Measurements from ENCODE around the gene TUBA3D.
"Not testable (repeated sequence)": the region's sequence is repeated elsewhere in the genome, so short reads cannot be mapped to it uniquely, and the experiment has no call there.

The TUBA3D gene

GRCh38 chr2:131478074-131478849 is 2.3 kb downstream of the TUBA3D start:
- H3K4me1 Mint-ChIP-seq; H3K9me3 Mint-ChIP-seq; H3K36me3 Mint-ChIP-seq; DNase-seq (ENCODE audit: low spot score in 2 of 2); H3K4me3 Mint-ChIP-seq; H3K27ac Mint-ChIP-seq; ATAC-seq: not testable (repeated sequence)

GRCh38 chr2:131478850-131479461 is 3.0 kb downstream of the TUBA3D start:
- H3K4me1 Mint-ChIP-seq; H3K36me3 Mint-ChIP-seq; DNase-seq (ENCODE audit: low spot score in 2 of 2); H3K4me3 Mint-ChIP-seq; H3K9me3 Mint-ChIP-seq; ATAC-seq; H3K27ac Mint-ChIP-seq: not testable (repeated sequence)

GRCh38 chr2:131480351-131480750 is 4.4 kb downstream of the TUBA3D start:
- not testable (repeated sequence) for H3K9me3 Mint-ChIP-seq; H3K4me3 Mint-ChIP-seq; ATAC-seq; H3K27ac Mint-ChIP-seq; DNase-seq (ENCODE audit: low spot score in 2 of 2); H3K36me3 Mint-ChIP-seq; H3K4me1 Mint-ChIP-seq

- not testable (repeated sequence) for H3K4me3 Mint-ChIP-seq; H3K4me1 Mint-ChIP-seq; H3K27ac Mint-ChIP-seq; H3K9me3 Mint-ChIP-seq; ATAC-seq; DNase-seq (ENCODE audit: low spot score in 2 of 2)
- H3K36me3 Mint-ChIP-seq = peaks cover 17% of the 10 kb centered on the region
Measured at GRCh38 chr2:131482506-131483155, 6.7 kb downstream of the TUBA3D start.

GRCh38 chr2:131483981-131484820 is 8.3 kb downstream of the TUBA3D start:
- not testable (repeated sequence) for H3K4me3 Mint-ChIP-seq; H3K9me3 Mint-ChIP-seq; ATAC-seq; DNase-seq (ENCODE audit: low spot score in 2 of 2); H3K27ac Mint-ChIP-seq
- Mint-ChIP-seq H3K4me1 (peaks cover 14% of the 10 kb centered on the region), H3K36me3 (peaks cover 29% of the 10 kb centered on the region)

- Mint-ChIP-seq H3K4me1 (peaks cover 16% of the 10 kb centered on the region), H3K36me3 (peaks cover 29% of the 10 kb centered on the region)
- H3K4me3 Mint-ChIP-seq; H3K27ac Mint-ChIP-seq; ATAC-seq; H3K9me3 Mint-ChIP-seq; DNase-seq (ENCODE audit: low spot score in 2 of 2): not testable (repeated sequence)
Measured at GRCh38 chr2:131484906-131485460, 9.1 kb downstream of the TUBA3D start.

GRCh38 chr2:131486201-131486902 is 10.4 kb downstream of the TUBA3D start:
- H3K4me1 Mint-ChIP-seq = peaks cover 30% of the 10 kb centered on the region
- not testable (repeated sequence) for H3K4me3 Mint-ChIP-seq; H3K27ac Mint-ChIP-seq; DNase-seq (ENCODE audit: low spot score in 2 of 2); ATAC-seq; H3K9me3 Mint-ChIP-seq
- H3K36me3 Mint-ChIP-seq = peaks cover 35% of the 10 kb centered on the region

- Mint-ChIP-seq H3K36me3 (peaks cover 48% of the 10 kb centered on the region), H3K9me3 (no peaks in the 10 kb centered on the region), H3K4me1 (peaks cover 38% of the 10 kb centered on the region), H3K4me3 (no peak overlapping the region), H3K27ac (peak overlapping the region; percentile 83)
- no peak for DNase-seq (ENCODE audit: low spot score in 2 of 2)
- no peak for ATAC-seq
Measured at GRCh38 chr2:131488306-131489205, 12.6 kb downstream of the TUBA3D start.

GRCh38 chr2:131490616-131491468 is 14.9 kb downstream of the TUBA3D start:
- not testable (repeated sequence) for H3K9me3 Mint-ChIP-seq, ATAC-seq
- H3K4me1 Mint-ChIP-seq = peaks cover 44% of the 10 kb centered on the region
- peak overlapping the region; percentile 95 for H3K4me3 Mint-ChIP-seq
- peaks cover 58% of the 10 kb centered on the region for H3K36me3 Mint-ChIP-seq
- H3K27ac Mint-ChIP-seq = peak overlapping the region; percentile 93
- peak; percentile 8 to 64 for DNase-seq (ENCODE audit: low spot score in 2 of 2)

GRCh38 chr2:131491469-131491836 is 15.5 kb downstream of the TUBA3D start:
- Mint-ChIP-seq H3K4me1 (peaks cover 44% of the 10 kb centered on the region), H3K4me3 (peak overlapping the region; percentile 95), H3K27ac (peak overlapping the region; percentile 93), H3K36me3 (peaks cover 54% of the 10 kb centered on the region)
- DNase-seq (ENCODE audit: low spot score in 2 of 2) = peak in 1 of 2 donors; percentile 12
- peak; percentile 14 for ATAC-seq
- H3K9me3 Mint-ChIP-seq = not testable (repeated sequence)

- H3K4me1 Mint-ChIP-seq = peaks cover 44% of the 10 kb centered on the region
Measured at GRCh38 chr2:131492015-131492417, 16.1 kb downstream of the TUBA3D start, which contains the start of gene MZT2A. MZT2A (minus strand) TSS chr2:131492397; CDS start chr2:131492376, 21 bp downstream.

GRCh38 chr2:131492418-131493198 is 16.7 kb downstream of the TUBA3D start:
- Mint-ChIP-seq H3K4me1 (peaks cover 44% of the 10 kb centered on the region), H3K9me3 (no peaks in the 10 kb centered on the region), H3K36me3 (peaks cover 58% of the 10 kb centered on the region), H3K27ac (peak overlapping the region; percentile 98), H3K4me3 (peak overlapping the region; percentile 95)
- peak; percentile 81 for ATAC-seq
- peak; percentile 91 to 96 for DNase-seq (ENCODE audit: low spot score in 2 of 2)

More at GRCh38 chr2:131492015-131492417, 16.1 kb downstream of the TUBA3D start, which contains the start of gene MZT2A:
- H3K36me3 Mint-ChIP-seq = peaks cover 58% of the 10 kb centered on the region
- peak; percentile 2 for ATAC-seq
- not testable (repeated sequence) for H3K9me3 Mint-ChIP-seq; DNase-seq (ENCODE audit: low spot score in 2 of 2)
- peak within 1 kb of the TSS; percentile 98 for H3K27ac Mint-ChIP-seq
- peak within 1 kb of the TSS; percentile 95 for H3K4me3 Mint-ChIP-seq

Data from stimulated activated effector memory CD8-positive, alpha-beta T cell treated with anti-CD3 and anti-CD28 coated beads, Interleukin-12 subunit alpha, Interleukin-12 subunit beta, amount 100 ng/mL, for 72 hours (primary cell).